ENCODE data around the gene IL3RA. TPM values are rescaled to one million over a fixed set of nuclear protein-coding genes. Genes with fewer than 3 reads are reported as not detected.

The IL3RA gene
- total RNA-seq, 1 experiment from 2014 or later, result not detected

DNA sequence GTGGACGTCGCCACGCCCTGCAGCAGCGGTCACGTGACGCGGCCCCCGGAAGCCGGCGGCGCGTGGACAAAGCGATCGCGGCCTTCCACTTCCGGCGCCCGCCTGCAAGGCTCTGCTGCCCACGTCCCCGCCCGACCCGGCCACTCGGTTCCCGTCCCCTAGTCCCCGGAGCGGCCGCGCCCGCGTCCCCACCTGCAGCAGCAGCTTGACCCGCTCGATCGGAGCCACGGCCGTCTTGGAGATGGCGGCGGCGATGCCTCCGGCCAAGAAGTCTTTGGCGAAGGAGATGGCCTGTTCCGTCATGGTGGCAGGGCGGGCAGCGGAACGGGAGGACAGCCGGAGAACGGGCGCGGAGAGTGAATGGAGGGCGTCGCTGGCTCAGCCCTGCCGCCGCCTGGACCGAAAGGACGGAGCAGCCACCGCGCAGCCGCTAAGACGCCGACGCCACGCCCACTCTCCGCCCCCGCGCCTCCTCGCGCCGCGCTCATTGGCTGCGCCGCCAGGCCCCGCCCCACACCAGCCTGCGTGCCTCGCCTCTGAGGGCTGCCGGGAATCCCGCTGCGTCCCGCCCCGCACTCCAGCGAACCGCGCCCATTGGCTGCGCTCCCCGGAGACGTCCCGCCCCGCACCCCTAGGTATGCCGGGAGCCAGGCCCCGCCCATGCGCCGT, 55.3 kb downstream of the IL3RA start, which contains the start of gene SLC25A6:
Gene SLC25A6 (minus strand): TSS at position 407 of the 669 bp plus-strand sequence. CDS start 104 bp downstream, at position 303.
- peaks cover 94% of the 10 kb centered on the region for H3K36me3 Mint-ChIP-seq (ENCODE audit: insufficient read depth, unreplicated experiment)
- Histone ChIP-seq H3K4me3 (ENCODE audit: low read depth, low read length) (peak within 1 kb of the TSS; percentile 100), H3K9me3 (no peaks in the 10 kb centered on the region), H3K36me3 (ENCODE audit: control insufficient read depth, insufficient read depth, low read length) (peaks cover 17% of the 10 kb centered on the region), H3K27me3 (replicated peaks; ENCODE audit: control insufficient read depth, insufficient read depth, low read length) (no peaks in the 10 kb centered on the region), H3K4me1 (0 out of 2 replicates have a peak, but pooled peaks cover 5% of the 10 kb centered on the region)
- POLR2A ChIA-PET, result no interaction called here
- TSS peak; percentile 55 for BruUV-seq (replicated peaks)
- H3K4me1 Mint-ChIP-seq (ENCODE audit: low read depth, unreplicated experiment), result peaks cover 25% of the 10 kb centered on the region
- CTCF ChIA-PET, result no interaction called here
- intact Hi-C loops (cut with micrococcal nuclease; ENCODE audit: unreplicated experiment), result loop anchor here (1.0 to 2.0 kb wide), 2 partner anchors 61 to 146 kb away; partner anchors contain the start of gene ASMTL
- H3K4me3 Mint-ChIP-seq (ENCODE audit: unreplicated experiment), result peak within 1 kb of the TSS; percentile 93
- no peaks in the 10 kb centered on the region for H3K27me3 Mint-ChIP-seq (ENCODE audit: insufficient read depth, unreplicated experiment)
- no peaks in the 10 kb centered on the region for H3K9me3 Mint-ChIP-seq (ENCODE audit: unreplicated experiment)
- DNase-seq, result peak; percentile 98 to 99
- peak within 1 kb of the TSS; percentile 99 for H3K27ac Mint-ChIP-seq (ENCODE audit: unreplicated experiment)
- TF ChIP-seq, protein P1, sequence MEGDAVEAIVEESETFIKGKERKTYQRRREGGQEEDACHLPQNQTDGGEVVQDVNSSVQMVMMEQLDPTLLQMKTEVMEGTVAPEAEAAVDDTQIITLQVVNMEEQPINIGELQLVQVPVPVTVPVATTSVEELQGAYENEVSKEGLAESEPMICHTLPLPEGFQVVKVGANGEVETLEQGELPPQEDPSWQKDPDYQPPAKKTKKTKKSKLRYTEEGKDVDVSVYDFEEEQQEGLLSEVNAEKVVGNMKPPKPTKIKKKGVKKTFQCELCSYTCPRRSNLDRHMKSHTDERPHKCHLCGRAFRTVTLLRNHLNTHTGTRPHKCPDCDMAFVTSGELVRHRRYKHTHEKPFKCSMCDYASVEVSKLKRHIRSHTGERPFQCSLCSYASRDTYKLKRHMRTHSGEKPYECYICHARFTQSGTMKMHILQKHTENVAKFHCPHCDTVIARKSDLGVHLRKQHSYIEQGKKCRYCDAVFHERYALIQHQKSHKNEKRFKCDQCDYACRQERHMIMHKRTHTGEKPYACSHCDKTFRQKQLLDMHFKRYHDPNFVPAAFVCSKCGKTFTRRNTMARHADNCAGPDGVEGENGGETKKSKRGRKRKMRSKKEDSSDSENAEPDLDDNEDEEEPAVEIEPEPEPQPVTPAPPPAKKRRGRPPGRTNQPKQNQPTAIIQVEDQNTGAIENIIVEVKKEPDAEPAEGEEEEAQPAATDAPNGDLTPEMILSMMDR (IDR thresholded peaks at IDR 0.05; ENCODE audit: insufficient read depth in 1 of 2, low read depth in 1 of 2, low read length in 1 of 2, severe bottlenecking in 1 of 2, unreplicated experiment in 1 of 2), result no peak

DNA sequence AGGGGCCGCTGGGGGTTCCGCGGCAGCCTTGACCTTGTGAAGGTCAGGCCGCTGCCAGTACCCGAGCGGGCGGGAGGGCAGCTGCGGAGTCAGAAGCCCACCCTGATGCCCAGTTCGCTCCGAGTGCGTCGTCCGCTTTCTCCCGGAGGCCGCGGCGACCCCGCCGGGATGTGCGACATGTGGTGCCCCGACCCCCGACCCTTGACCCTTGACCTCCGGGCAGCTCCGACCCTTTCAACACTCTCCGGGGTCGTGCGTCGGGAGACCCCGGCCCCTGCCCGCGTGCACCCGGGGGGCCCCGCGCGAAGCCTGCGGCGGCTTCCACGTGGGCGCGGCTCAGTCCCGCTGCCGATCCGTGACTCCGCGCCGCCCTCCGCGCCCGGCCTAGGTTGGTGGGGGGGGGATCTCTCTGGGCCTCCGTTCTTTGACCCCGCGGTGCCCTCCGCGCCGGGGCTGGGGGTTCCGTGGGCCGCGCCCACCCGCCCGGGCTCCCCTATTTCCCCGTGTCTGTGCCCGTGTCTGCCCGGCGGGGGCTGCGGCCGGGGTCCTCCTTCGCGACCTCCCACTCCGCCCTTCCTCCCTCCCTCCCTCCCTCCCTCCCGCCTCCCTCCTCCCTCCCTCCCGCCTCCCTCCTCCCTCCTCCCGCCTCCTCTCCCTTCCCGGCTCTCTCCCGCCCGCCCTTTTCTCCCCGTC, 55.9 kb downstream of the IL3RA start:
- intact Hi-C loops (cut with micrococcal nuclease; ENCODE audit: unreplicated experiment), result loop anchor here (1.0 to 2.0 kb wide), 2 partner anchors 60 to 146 kb away; partner anchors contain the start of gene ASMTL
- TF ChIP-seq, protein P1 (IDR thresholded peaks at IDR 0.05; ENCODE audit: insufficient read depth in 1 of 2, low read depth in 1 of 2, low read length in 1 of 2, severe bottlenecking in 1 of 2, unreplicated experiment in 1 of 2), result no peak
- peak overlapping the region; percentile 79 for H3K4me3 ChIP-seq (ENCODE audit: low read depth, low read length)
- ChIA-PET CTCF (no interaction called here), POLR2A (no interaction called here)
- Mint-ChIP-seq H3K36me3 (ENCODE audit: insufficient read depth, unreplicated experiment) (peaks cover 91% of the 10 kb centered on the region), H3K4me3 (ENCODE audit: unreplicated experiment) (peak overlapping the region; percentile 93), H3K4me1 (ENCODE audit: low read depth, unreplicated experiment) (peaks cover 25% of the 10 kb centered on the region), H3K9me3 (ENCODE audit: unreplicated experiment) (no peaks in the 10 kb centered on the region), H3K27ac (ENCODE audit: unreplicated experiment) (peak overlapping the region; percentile 99), H3K27me3 (ENCODE audit: insufficient read depth, unreplicated experiment) (no peaks in the 10 kb centered on the region)
- DNase-seq, result peak; percentile 79 to 82
- peaks cover 15% of the 10 kb centered on the region for H3K36me3 ChIP-seq (ENCODE audit: control insufficient read depth, insufficient read depth, low read length)
- H3K27me3 ChIP-seq (replicated peaks; ENCODE audit: control insufficient read depth, insufficient read depth, low read length), result no peaks in the 10 kb centered on the region
- H3K9me3 ChIP-seq, result no peaks in the 10 kb centered on the region
- BruUV-seq (replicated peaks), result no TSS peak
- 0 out of 2 replicates have a peak, but pooled peaks cover 5% of the 10 kb centered on the region for H3K4me1 ChIP-seq

DNA sequence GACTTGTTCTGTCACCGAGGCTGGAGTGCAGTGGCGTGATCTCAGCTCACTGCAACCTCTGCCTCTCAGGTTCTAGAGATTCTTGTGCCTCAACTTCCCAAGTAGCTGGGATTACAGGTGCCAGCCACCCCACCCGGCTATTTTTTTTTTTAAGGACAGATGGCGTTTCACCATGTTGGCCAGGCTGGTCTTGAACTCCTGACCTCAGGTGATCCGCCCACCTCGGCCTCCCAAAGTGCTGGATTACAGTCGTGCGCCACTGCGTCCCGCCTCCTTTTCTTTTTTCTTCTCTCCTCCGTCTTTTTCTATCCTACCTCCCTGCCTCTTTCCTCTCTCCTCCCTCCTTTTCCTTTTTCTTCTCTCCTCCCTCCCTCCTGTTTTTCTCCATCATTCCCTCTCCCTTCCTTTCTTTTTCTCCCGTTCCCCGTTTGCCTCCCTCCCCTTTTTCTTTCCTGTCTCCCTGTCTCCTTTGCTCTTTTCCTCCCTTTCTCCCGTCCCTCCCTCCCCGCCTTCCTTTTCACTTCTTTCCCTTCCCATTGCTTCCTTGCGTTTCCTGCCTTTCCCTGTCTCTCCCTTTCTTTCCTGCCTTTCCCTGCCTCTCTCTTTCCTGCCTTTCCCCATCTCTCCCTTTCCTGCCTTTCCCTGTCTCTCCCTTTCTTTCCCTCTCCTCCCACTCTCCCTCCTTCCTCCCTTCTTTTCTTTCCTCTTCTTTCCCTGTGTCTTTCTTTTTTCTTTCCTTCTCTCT, 57.5 kb downstream of the IL3RA start:
- H3K4me1 Mint-ChIP-seq (ENCODE audit: low read depth, unreplicated experiment), result peaks cover 25% of the 10 kb centered on the region
- CTCF ChIA-PET, result no interaction called here
- intact Hi-C loops (cut with micrococcal nuclease; ENCODE audit: unreplicated experiment), result loop anchor here (2.0 kb wide), 1 partner anchor 59 kb away; the partner anchor contains the start of gene ASMTL
- no peak for DNase-seq
- H3K4me3 ChIP-seq (ENCODE audit: low read depth, low read length), result no peak overlapping the region
- no TSS peak for BruUV-seq (replicated peaks)
- peaks cover 10% of the 10 kb centered on the region for H3K36me3 ChIP-seq (ENCODE audit: control insufficient read depth, insufficient read depth, low read length)
- TF ChIP-seq, protein P1 (IDR thresholded peaks at IDR 0.05; ENCODE audit: insufficient read depth in 1 of 2, low read depth in 1 of 2, low read length in 1 of 2, severe bottlenecking in 1 of 2, unreplicated experiment in 1 of 2), result no peak
- H3K27ac Mint-ChIP-seq (ENCODE audit: unreplicated experiment), result peak overlapping the region; percentile 99
- H3K4me3 Mint-ChIP-seq (ENCODE audit: unreplicated experiment), result peak overlapping the region; percentile 93
- no peaks in the 10 kb centered on the region for H3K27me3 ChIP-seq (replicated peaks; ENCODE audit: control insufficient read depth, insufficient read depth, low read length)
- H3K9me3 Mint-ChIP-seq (ENCODE audit: unreplicated experiment), result no peaks in the 10 kb centered on the region
- peaks cover 75% of the 10 kb centered on the region for H3K36me3 Mint-ChIP-seq (ENCODE audit: insufficient read depth, unreplicated experiment)
- H3K4me1 ChIP-seq, result 0 out of 2 replicates have a peak, but pooled peaks cover 5% of the 10 kb centered on the region
- no peaks in the 10 kb centered on the region for H3K9me3 ChIP-seq
- H3K27me3 Mint-ChIP-seq (ENCODE audit: insufficient read depth, unreplicated experiment), result no peaks in the 10 kb centered on the region
- POLR2A ChIA-PET, result no interaction called here

Measured in Caco-2 (cell line).